A549 (cell line): Measurements from ENCODE around the gene TEX22.

Experiments used
- CTCF ChIP-seq: fragments of >200 bp; sonication (Bioruptor Twin); formaldehyde crosslinking; IDR thresholded peaks from 3 replicates; pipeline ENCODE4 v1.5.1; 2016
- HDAC2 ChIP-seq: fragments of 200-600 bp; sonication (generic); IDR thresholded peaks from 2 replicates; pipeline ENCODE4 v1.6.1; 2016
- POLR2A ChIP-seq: IDR thresholded peaks from 2 replicates; pipeline ENCODE4 v1.6.1; 2012; ENCODE audit warnings: mild to moderate bottlenecking, low read length
- POLR2AphosphoS2 ChIP-seq: conservative IDR thresholded peaks from 2 replicates; pipeline ENCODE4 v1.6.1; 2012; ENCODE audit warnings: low read length, improper control_type of control experiment, inconsistent platforms
- RFX5 ChIP-seq: fragments of 450-650 bp; IDR thresholded peaks from 2 replicates; pipeline ENCODE4 v1.7.1; 2014; ENCODE audit warnings: antibody characterized with exemption, mild to moderate bottlenecking, moderate library complexity
- TFCP2L1 ChIP-seq: fragments of 250-450 bp; sonication (Bioruptor Pico); IDR thresholded peaks from 2 replicates; pipeline ENCODE4 v1.5.0; 2021; ENCODE audit warnings: mild to moderate bottlenecking
- ZFP36 ChIP-seq: fragments of 450-650 bp; IDR thresholded peaks from 2 replicates; pipeline ENCODE4 v1.6.1; 2014; ENCODE audit warnings: borderline replicate concordance; ENCODE audit not compliant: partially characterized antibody

DNA sequence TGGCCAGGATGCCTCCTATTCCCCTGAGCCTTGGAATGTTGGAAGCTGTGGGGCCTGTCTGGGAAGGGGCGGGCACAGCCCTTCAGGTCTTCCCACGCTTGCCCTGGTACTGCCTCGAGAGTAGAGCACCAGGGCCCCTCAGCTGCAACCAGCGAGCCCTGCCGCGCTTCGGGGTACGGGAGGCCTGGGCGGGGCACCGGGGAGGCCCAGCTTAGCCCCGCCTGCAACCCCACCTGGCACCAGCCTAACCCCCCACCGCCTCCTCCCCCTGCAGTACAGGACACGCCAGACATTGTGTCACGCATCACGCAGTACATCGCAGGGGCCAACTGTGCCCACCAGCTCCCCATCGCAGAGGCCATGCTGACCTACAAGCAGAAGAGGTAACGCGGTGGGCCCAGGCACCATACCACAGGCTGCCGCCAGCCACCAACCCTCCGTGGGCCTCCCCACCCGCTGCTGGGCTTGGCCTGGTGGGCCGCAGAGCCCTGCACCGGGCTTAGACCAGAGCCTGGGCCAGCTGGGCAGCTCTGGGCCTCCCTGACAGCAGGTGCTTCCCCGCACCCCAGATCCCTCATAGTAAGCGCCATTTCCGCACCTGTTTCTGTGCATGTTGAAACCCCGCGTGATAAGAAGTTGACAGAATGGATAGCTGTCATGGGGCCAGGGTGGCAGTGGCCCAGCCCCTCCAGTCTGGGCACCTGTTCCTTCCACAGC lies 13.6 kb upstream of the TEX22 start:
- TF ChIP-seq CTCF (no peak), POLR2AphosphoS2 (no peak), HDAC2 (no peak), TFCP2L1 (no peak), POLR2A (no peak), ZFP36 (no peak), RFX5 (no peak)
